NCI-H2171 (cell line): ENCODE results near the gene PRRC2A.

Experiments used
- DNase-seq: peaks from one replicate; lab custom pipeline; 2025; lab: John Stamatoyannopoulos, UW

Gene PRRC2A

GRCh38 chr6:31666337-31666965 is 45.9 kb downstream of the PRRC2A start:
- DNase-seq = no peak

GRCh38 chr6:31669676-31670075 is 49.2 kb downstream of the PRRC2A start, which contains the start of gene LY6G5B:
LY6G5B (plus strand) TSS chr6:31669976; CDS start chr6:31670951, 975 bp downstream.
- DNase-seq = no peak

GRCh38 chr6:31676322-31676903 is 55.9 kb downstream of the PRRC2A start:
- DNase-seq = no peak

GRCh38 chr6:31676904-31677303 is 56.4 kb downstream of the PRRC2A start:
- no peak for DNase-seq

- no peak for DNase-seq
These were observed 57.4 kb downstream of the PRRC2A start for GRCh38 chr6:31677955-31678354.

- DNase-seq = peak; percentile 57
These were observed 60.0 kb downstream of the PRRC2A start, which contains the start of gene LY6G5C for GRCh38 chr6:31680226-31681134. LY6G5C (minus strand) TSS chr6:31681067; CDS start chr6:31680373, 694 bp downstream.

GRCh38 chr6:31681135-31681671 is 60.7 kb downstream of the PRRC2A start:
- DNase-seq = peak; percentile 57

GRCh38 chr6:31683591-31683990 is 63.1 kb downstream of the PRRC2A start:
- no peak for DNase-seq

- no peak for DNase-seq
These were observed 66.0 kb downstream of the PRRC2A start for GRCh38 chr6:31686483-31686882.

GRCh38 chr6:31687321-31687720 is 66.8 kb downstream of the PRRC2A start:
- no peak for DNase-seq
